Mesodermal cell (in vitro differentiated cells): ENCODE results near the gene MRNIP.

Experiments used
- H3K27ac ChIP-seq: 2 replicates; pipeline ENCODE4 v1.7.0; 2013; ENCODE audit warnings: mild to moderate bottlenecking, low read depth, low read length, moderate library complexity; ENCODE audit not compliant: severe bottlenecking
- H3K36me3 ChIP-seq: 2 replicates; pipeline ENCODE4 v1.7.1; 2013; ENCODE audit warnings: mild to moderate bottlenecking, low read length, moderate library complexity; ENCODE audit not compliant: control insufficient read depth, insufficient read depth
- H3K4me1 ChIP-seq: one replicate; pipeline ENCODE4 v1.7.1; 2013; ENCODE audit warnings: mild to moderate bottlenecking, low read length; ENCODE audit not compliant: insufficient read depth, control insufficient read depth, poor library complexity, severe bottlenecking
- H3K4me3 ChIP-seq: 2 replicates; pipeline ENCODE4 v1.7.0; 2013; ENCODE audit warnings: low read length, control low read depth, mild to moderate bottlenecking; ENCODE audit not compliant: insufficient read depth, poor library complexity, severe bottlenecking; ENCODE audit errors: extremely low read depth
- H3K9me3 ChIP-seq: 2 replicates; pipeline ENCODE4 v1.7.1; 2013; ENCODE audit warnings: mild to moderate bottlenecking, low read length, moderate library complexity; ENCODE audit not compliant: control insufficient read depth
- WGBS, 2 experiments: methylation state at CpG; one replicate each; pipeline ENCODE4 v1.1.5; 2013; ENCODE audit warnings: missing lambda C conversion rate in 2 of 2; ENCODE audit not compliant: insufficient coverage in 2 of 2; 5-methylcytosine and 5-hydroxymethylcytosine counted together

Gene MRNIP

DNA sequence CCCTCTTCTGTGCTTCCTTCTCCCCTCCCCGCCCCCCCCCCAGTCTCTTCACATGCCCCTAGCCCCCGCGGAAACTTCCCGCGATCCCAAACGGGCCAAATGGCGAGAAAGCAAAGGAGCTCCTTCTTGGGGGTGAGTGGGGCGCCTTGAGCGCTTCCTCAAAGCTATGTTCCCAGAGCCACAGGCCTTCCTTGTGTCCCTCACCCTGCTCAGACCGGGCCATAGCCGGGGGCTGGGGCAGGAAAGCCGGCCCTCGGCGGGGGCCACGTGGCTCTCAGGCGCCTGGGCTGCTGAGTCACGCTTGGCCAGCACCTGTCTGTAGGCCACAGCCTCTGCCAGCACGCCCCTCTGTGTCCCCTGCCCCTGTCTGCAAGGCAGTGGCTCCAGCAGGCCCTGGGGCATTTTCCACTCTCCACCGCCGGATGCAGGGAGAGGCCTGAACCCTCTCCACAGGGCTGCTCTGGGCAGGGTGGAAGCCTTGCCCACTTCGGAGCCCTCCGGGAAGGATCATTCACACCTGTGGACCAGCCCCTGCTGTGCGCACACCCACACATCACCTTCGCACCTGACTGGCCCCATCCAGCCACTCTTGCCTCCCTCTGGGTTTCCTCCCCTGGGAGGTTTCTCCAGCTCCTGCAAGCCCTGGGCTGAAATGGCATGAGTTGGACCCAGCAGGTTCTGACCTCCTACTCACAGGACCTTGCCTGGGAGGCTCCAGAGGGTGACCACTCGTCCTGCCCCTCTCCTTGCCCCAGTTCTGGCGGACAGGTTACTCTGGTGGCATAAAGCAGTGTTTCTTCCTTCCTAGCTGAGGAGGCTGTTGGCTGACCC is 39.1 kb downstream of the MRNIP start:
- H3K9me3 ChIP-seq = no peaks in the 10 kb centered on the region
- peak overlapping the region; percentile 94 for H3K27ac ChIP-seq
- peaks cover 33% of the 10 kb centered on the region for H3K4me1 ChIP-seq
- H3K4me3 ChIP-seq = no peak overlapping the region
- WGBS, 2 experiments = 43 to 53% methylated on average over 16 to 24 of the region's 26 CpGs
- peaks cover 38% of the 10 kb centered on the region for H3K36me3 ChIP-seq

DNA sequence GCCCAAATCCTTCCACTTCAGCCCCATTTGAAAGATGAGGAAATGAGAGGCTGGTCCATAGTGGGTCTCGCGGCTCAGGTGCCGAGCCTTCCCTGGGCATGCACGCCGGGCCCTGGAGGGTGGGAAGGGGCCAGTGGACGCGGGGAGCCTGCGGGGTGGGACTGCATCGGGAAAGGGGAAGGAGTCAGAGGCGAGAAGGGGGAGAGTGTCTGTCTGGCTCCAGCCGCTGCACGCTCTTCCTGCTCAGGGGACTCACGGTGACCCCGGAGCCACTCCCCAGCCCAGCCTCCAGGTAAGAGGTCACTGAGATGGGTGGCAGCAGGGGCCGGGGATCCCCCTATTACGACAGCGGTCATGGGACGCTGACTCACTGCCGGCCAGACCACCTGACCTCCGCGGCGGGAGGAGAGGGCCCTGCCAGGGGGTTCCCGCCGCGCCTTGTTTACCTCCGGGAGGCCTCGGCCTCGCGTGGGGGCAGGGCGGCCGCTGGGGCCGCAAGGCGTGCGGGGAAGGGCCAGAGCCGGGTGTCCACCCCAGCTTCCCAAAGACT is 39.8 kb downstream of the MRNIP start:
- Histone ChIP-seq H3K36me3 (peaks cover 38% of the 10 kb centered on the region), H3K27ac (peak overlapping the region; percentile 94), H3K4me3 (peak overlapping the region; percentile 14), H3K4me1 (peaks cover 33% of the 10 kb centered on the region), H3K9me3 (no peaks in the 10 kb centered on the region)
- 10 to 13% methylated on average over 18 to 31 of the region's 35 CpGs for WGBS, 2 experiments

GRCh38 chr5:179817890-179818745 is 40.5 kb downstream of the MRNIP start:
- H3K4me3 ChIP-seq = no peak overlapping the region
- 72 to 90% methylated on average over 9 to 13 of the region's 14 CpGs for WGBS, 2 experiments

GRCh38 chr5:179817470-179817840 is 41.2 kb downstream of the MRNIP start:
- Histone ChIP-seq H3K27ac (no peak overlapping the region), H3K36me3 (peaks cover 38% of the 10 kb centered on the region), H3K9me3 (no peaks in the 10 kb centered on the region), H3K4me3 (no peak overlapping the region), H3K4me1 (peaks cover 29% of the 10 kb centered on the region)
- 51 to 81% methylated on average over 3 to 6 of the region's 8 CpGs for WGBS, 2 experiments

More at GRCh38 chr5:179817890-179818745, 40.5 kb downstream of the MRNIP start:
- H3K4me1 ChIP-seq = peaks cover 33% of the 10 kb centered on the region
- H3K36me3 ChIP-seq = peaks cover 38% of the 10 kb centered on the region
- H3K27ac ChIP-seq = peak overlapping the region; percentile 94
- H3K9me3 ChIP-seq = no peaks in the 10 kb centered on the region

GRCh38 chr5:179816796-179817469 is 41.7 kb downstream of the MRNIP start:
- no peak overlapping the region for H3K27ac ChIP-seq
- H3K36me3 ChIP-seq = peaks cover 39% of the 10 kb centered on the region
- 6 to 9% methylated on average over 18 to 58 of the region's 72 CpGs for WGBS, 2 experiments
- peak overlapping the region; percentile 28 for H3K4me3 ChIP-seq
- H3K9me3 ChIP-seq = no peaks in the 10 kb centered on the region
- H3K4me1 ChIP-seq = peaks cover 25% of the 10 kb centered on the region

DNA sequence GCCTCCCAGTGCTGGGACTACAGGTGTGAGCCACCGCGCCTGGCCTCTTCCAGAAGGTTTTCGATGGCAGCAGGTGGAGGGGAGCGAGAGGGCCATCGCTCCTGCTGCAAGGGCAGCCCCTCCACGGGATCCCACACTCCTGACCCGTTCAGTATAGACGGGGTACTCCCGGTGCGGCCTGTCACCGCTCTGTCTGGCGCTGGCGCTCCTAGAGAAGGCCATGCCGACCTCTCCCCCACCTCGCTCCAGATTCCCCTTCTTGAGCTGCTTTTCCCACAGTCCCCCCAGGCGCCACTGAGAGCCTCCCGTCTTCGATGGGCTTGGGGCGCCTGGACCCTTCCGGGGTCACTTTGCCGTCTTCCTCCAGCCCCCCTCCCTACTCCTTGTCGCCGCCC is 42.2 kb downstream of the MRNIP start:
- WGBS, 2 experiments = 78 to 83% methylated on average over 19 of the region's 23 CpGs
- no peak overlapping the region for H3K27ac ChIP-seq
- H3K9me3 ChIP-seq = no peaks in the 10 kb centered on the region
- peaks cover 44% of the 10 kb centered on the region for H3K36me3 ChIP-seq
- no peak overlapping the region for H3K4me3 ChIP-seq
- peaks cover 25% of the 10 kb centered on the region for H3K4me1 ChIP-seq

DNA sequence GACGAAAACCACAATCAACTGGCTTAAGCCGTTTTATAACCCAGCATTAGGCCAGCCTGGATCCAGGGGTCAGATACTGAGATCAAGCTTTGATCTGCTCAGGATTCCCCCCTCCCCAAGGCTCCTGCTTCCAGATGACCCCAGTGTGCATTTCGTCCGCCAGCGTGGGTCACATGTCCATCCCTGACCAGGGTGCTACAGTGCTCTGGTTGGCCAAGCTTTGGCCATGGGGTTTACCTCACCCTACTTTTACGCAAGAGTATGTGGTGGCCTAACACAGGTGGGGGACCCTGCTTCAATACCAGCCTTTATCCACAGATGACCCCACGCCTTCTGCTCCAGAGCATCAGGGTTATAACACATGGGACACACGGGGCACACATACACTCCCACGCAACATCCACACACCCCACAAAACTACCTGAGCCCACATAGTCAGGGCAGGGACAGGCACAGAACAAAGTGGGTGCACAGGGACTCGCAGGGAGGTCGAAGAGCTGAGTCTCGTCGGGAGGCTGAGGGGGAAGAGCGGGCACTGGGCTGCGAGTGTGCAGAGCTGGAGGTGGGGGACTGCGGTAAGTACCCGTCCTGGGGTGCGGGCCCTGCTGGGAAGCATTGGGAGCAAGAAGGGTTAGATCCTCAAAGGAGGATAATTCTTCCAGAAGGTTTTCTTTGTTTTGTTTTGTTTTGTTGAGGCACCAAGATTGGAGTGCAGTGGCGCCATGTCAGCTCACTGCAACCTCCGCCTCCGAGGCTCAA is 42.9 kb downstream of the MRNIP start:
- Histone ChIP-seq H3K4me1 (peaks cover 25% of the 10 kb centered on the region), H3K4me3 (no peak overlapping the region), H3K36me3 (peaks cover 51% of the 10 kb centered on the region), H3K27ac (no peak overlapping the region), H3K9me3 (no peaks in the 10 kb centered on the region)
- 95 to 96% methylated on average over 14 to 21 of the region's 21 CpGs for WGBS, 2 experiments

DNA sequence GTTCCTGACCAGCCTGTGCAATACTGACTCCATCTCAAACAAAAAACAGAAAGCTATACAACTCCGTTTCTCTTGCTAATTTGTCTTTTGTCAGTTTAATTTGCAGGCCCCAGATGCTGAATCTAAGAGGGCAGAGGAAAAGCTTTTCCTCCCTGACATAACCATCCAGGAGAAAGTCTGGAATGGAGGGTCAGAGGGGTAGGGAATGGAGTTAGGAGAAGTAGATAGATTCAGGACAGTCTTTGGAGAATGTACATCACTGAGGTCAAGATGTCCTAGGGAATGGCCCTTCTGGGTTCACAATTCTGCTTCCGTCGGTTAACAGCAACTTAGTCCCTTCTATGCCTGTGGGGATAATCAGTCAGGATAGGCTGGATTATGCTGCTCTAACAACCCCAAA is 44.5 kb downstream of the MRNIP start:
- no peaks in the 10 kb centered on the region for H3K9me3 ChIP-seq
- H3K27ac ChIP-seq = no peak overlapping the region
- H3K4me3 ChIP-seq = no peak overlapping the region
- H3K4me1 ChIP-seq = peaks cover 10% of the 10 kb centered on the region
- peaks cover 54% of the 10 kb centered on the region for H3K36me3 ChIP-seq
- WGBS, 2 experiments = no CpG with 5 or more reads among the region's 3 CpGs

GRCh38 chr5:179812997-179813607 is 45.5 kb downstream of the MRNIP start:
- WGBS, 2 experiments = 88 to 100% methylated on average over 3 to 5 of the region's 5 CpGs
- Histone ChIP-seq H3K4me3 (no peak overlapping the region), H3K27ac (no peak overlapping the region), H3K9me3 (no peaks in the 10 kb centered on the region), H3K4me1 (peaks cover under 1% of the 10 kb centered on the region), H3K36me3 (peaks cover 54% of the 10 kb centered on the region)
